ENCODE measurements around the gene PDIA4.

- no peak for TF ChIP-seq CTCF (IDR thresholded peaks at IDR 0.05)
- TF ChIP-seq POLR2A (IDR thresholded peaks at IDR 0.05) = no peak
- no peak for TF ChIP-seq EP300 (IDR thresholded peaks at IDR 0.05)
Measured at GRCh38 chr7:149070372-149071125, 42.2 kb upstream of the PDIA4 start.
